Tibial artery (tissue), 4 donors: ENCODE results near the gene EHD2.

Experiments
- DNase-seq, 2 donors: peaks; one replicate each; pipeline ENCODE4 v3.0.0-alpha.2; 2019
- H3K27ac ChIP-seq, 2 donors: fragments of 200-600 bp; sonication (generic) in 1 of 2; 1 replicate in 1 of 2; 2 replicates in 1 of 2; pipeline ENCODE4 v1.5.1; 2018 to 2019; ENCODE audit warnings: mild to moderate bottlenecking in 1 of 2
- H3K27me3 ChIP-seq, 2 donors: fragments of 200-600 bp; sonication (generic) in 1 of 2; one replicate each; pipeline versions ENCODE4 v1.5.1 to v1.6.0; 2016 to 2019
- H3K36me3 ChIP-seq, 3 donors: fragments of 200-600 bp; sonication (generic) in 2 of 3; one replicate each; pipeline ENCODE4 v1.5.1; 2016 to 2019; ENCODE audit warnings: mild to moderate bottlenecking in 2 of 3
- H3K4me1 ChIP-seq, 4 donors: fragments of 200-600 bp; sonication (generic) in 2 of 4; 1 replicate in 3 of 4; 2 replicates in 1 of 4; pipeline ENCODE4 v1.5.1; 2016 to 2019
- H3K4me3 ChIP-seq, 2 donors: fragments of 200-600 bp; sonication (generic) in 1 of 2; 1 replicate in 1 of 2; 2 replicates in 1 of 2; pipeline ENCODE4 v1.5.1; 2018 to 2019; ENCODE audit warnings: mild to moderate bottlenecking in 2 of 2
- H3K9me3 ChIP-seq, 3 donors: fragments of 200-600 bp; sonication (generic) in 1 of 3; one replicate each; pipeline ENCODE4 v1.5.1; 2016 to 2019
- intact Hi-C: fragments of 100-400 bp; cut with DNase I; formaldehyde crosslinking; loops from one replicate; pipeline ENCODE4 v1.15.0; 2023; ENCODE audit warnings: low total_unique reads
- TF ChIP-seq, protein P1 (sequence below), 2 experiments: fragments of 200-600 bp in 1 of 2; fragments of 450-650 bp in 1 of 2; IDR thresholded peaks; one replicate each; pipeline ENCODE4 v1.5.1; 2017 to 2019; ENCODE audit warnings: antibody characterized with exemption in 2 of 2, mild to moderate bottlenecking in 1 of 2, moderate library complexity in 1 of 2

The EHD2 gene

DNA sequence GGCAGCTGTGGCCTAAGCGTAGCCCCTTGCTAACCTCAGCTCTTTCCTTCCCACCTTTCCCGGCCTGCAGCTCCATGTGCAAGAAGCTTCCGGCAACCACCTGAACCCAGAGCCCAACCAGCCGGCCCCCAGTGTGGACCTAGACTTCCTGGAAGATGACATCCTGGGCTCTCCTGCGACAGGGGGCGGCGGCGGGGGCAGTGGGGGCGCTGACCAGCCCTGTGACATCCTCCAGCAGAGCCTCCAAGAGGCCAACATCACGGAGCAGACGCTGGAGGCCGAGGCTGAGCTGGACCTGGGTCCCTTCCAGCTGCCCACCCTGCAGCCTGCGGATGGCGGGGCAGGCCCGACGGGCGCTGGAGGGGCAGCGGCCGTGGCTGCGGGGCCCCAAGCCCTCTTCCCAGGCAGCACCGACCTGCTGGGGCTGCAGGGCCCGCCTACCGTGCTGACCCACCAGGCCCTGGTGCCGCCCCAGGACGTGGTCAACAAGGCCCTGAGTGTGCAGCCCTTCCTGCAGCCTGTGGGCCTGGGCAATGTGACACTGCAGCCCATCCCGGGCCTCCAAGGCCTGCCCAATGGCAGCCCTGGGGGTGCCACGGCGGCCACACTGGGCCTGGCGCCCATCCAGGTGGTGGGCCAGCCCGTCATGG is 33.8 kb upstream of the EHD2 start:
- H3K27me3 ChIP-seq = no peaks in the 10 kb centered on the region
- intact Hi-C loops = no loop called here
- H3K27ac ChIP-seq = no peak overlapping the region
- no peak overlapping the region for H3K4me3 ChIP-seq
- TF ChIP-seq, protein P1, sequence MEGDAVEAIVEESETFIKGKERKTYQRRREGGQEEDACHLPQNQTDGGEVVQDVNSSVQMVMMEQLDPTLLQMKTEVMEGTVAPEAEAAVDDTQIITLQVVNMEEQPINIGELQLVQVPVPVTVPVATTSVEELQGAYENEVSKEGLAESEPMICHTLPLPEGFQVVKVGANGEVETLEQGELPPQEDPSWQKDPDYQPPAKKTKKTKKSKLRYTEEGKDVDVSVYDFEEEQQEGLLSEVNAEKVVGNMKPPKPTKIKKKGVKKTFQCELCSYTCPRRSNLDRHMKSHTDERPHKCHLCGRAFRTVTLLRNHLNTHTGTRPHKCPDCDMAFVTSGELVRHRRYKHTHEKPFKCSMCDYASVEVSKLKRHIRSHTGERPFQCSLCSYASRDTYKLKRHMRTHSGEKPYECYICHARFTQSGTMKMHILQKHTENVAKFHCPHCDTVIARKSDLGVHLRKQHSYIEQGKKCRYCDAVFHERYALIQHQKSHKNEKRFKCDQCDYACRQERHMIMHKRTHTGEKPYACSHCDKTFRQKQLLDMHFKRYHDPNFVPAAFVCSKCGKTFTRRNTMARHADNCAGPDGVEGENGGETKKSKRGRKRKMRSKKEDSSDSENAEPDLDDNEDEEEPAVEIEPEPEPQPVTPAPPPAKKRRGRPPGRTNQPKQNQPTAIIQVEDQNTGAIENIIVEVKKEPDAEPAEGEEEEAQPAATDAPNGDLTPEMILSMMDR (IDR thresholded peaks at IDR 0.05) = no peak
- no peaks in the 10 kb centered on the region for H3K9me3 ChIP-seq
- peaks cover 24 to 92% (median 77%) of the 10 kb centered on the region in 3 donors for H3K36me3 ChIP-seq
- no peaks in the 10 kb centered on the region for H3K4me1 ChIP-seq
- no peak for DNase-seq

DNA sequence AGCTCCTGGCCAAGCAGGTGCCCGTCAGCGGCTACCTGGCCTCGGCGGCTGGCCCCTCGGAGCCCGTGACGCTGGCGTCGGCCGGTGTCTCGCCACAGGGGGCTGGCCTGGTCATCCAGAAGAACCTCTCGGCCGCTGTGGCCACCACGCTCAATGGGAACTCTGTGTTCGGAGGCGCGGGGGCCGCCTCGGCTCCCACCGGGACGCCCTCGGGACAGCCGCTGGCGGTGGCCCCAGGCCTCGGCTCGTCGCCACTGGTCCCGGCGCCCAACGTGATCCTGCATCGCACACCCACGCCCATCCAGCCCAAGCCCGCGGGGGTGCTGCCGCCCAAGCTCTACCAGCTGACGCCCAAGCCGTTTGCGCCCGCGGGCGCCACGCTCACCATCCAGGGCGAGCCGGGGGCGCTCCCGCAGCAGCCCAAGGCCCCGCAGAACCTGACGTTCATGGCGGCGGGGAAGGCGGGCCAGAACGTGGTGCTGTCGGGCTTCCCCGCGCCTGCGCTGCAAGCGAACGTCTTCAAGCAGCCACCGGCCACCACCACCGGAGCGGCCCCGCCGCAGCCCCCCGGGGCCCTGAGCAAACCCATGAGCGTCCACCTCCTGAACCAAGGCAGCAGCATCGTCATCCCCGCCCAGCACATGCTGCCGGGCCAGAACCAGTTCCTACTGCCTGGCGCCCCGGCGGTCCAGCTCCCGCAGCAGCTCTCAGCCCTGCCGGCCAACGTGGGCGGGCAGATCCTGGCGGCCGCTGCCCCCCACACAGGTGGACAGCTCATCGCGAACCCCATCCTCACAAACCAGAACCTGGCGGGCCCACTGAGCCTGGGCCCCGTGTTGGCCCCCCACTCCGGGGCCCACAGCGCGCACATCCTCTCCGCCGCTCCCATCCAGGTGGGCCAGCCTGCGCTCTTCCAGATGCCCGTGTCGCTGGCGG is 33.0 kb upstream of the EHD2 start:
- TF ChIP-seq, protein P1 (IDR thresholded peaks at IDR 0.05) = no peak
- peak in 1 of 2 donors; percentile 66 for DNase-seq
- intact Hi-C loops = no loop called here
- Histone ChIP-seq H3K27ac (no peak overlapping the region), H3K36me3 (peaks cover 24 to 92% (median 78%) of the 10 kb centered on the region in 3 donors), H3K9me3 (no peaks in the 10 kb centered on the region), H3K4me3 (no peak overlapping the region), H3K27me3 (no peaks in the 10 kb centered on the region), H3K4me1 (no peaks in the 10 kb centered on the region)

DNA sequence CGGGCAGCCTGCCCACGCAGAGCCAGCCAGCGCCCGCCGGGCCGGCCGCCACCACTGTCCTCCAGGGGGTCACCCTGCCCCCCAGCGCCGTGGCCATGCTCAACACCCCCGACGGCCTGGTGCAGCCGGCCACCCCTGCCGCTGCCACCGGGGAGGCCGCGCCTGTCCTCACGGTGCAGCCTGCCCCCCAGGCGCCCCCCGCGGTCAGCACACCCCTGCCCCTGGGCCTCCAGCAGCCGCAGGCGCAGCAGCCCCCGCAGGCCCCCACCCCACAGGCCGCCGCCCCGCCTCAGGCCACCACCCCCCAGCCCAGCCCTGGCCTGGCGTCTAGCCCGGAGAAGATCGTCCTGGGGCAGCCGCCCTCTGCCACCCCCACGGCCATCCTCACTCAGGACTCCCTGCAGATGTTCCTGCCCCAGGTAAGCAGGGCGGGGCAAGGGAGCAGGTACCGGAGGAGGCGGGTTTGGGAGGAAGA is 32.3 kb upstream of the EHD2 start:
- Histone ChIP-seq H3K36me3 (peaks cover 24 to 92% (median 72%) of the 10 kb centered on the region in 3 donors), H3K27me3 (no peaks in the 10 kb centered on the region), H3K27ac (no peak overlapping the region), H3K4me1 (no peaks in the 10 kb centered on the region), H3K4me3 (no peak overlapping the region), H3K9me3 (no peaks in the 10 kb centered on the region)
- DNase-seq = no peak
- TF ChIP-seq, protein P1 (IDR thresholded peaks at IDR 0.05) = no peak
- intact Hi-C loops = no loop called here

DNA sequence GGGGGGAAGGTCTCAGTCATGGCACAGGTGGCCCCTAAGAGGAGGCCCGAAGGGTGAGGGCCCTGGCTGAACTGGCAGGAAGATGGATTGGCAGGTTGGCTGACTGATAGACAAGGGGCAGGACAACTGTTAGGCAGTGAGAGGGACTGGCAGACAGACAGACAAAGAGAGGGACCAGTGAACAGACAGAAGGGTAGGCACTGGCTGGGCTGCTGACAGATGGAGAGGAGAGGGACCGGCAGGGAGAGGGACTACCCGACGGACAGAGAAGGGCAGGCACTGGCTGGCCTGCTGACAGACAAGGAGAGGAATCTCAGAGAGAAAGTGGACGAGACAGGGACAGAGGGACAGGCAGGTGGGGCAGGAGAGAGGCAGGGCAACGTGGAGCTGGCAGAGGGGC is 31.8 kb upstream of the EHD2 start:
- no peaks in the 10 kb centered on the region for H3K4me1 ChIP-seq
- no peak overlapping the region for H3K4me3 ChIP-seq
- no peak overlapping the region for H3K27ac ChIP-seq
- H3K9me3 ChIP-seq = no peaks in the 10 kb centered on the region
- DNase-seq = no peak
- no peaks in the 10 kb centered on the region for H3K27me3 ChIP-seq
- TF ChIP-seq, protein P1 (IDR thresholded peaks at IDR 0.05) = no peak
- H3K36me3 ChIP-seq = peaks cover 24 to 92% (median 68%) of the 10 kb centered on the region in 3 donors
- intact Hi-C loops = no loop called here

DNA sequence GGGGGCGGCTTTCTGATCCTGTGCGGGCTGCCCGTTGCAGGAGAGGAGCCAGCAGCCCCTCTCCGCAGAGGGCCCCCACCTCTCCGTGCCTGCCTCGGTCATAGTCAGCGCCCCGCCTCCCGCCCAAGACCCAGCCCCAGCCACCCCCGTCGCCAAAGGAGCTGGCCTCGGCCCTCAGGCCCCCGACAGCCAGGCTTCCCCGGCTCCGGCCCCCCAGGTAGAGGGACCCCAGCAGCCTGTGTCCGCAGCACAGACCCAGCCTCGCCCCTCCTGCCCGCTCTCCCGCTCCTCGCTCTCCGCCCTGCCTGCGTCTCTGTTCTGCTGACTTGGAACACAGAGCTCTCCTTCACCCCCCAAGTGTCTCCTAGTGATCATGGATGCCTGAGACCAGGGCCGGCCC is 31.3 kb upstream of the EHD2 start:
- intact Hi-C loops = no loop called here
- Histone ChIP-seq H3K4me3 (no peak overlapping the region), H3K4me1 (no peaks in the 10 kb centered on the region), H3K27me3 (no peaks in the 10 kb centered on the region), H3K36me3 (peaks cover 24 to 89% (median 64%) of the 10 kb centered on the region in 3 donors), H3K9me3 (no peaks in the 10 kb centered on the region), H3K27ac (no peak overlapping the region)
- TF ChIP-seq, protein P1 (IDR thresholded peaks at IDR 0.05) = no peak
- DNase-seq = no peak
